ENCODE data around the gene EGFL7. TPM values are rescaled to one million over a fixed set of nuclear protein-coding genes. Genes with fewer than 3 reads are reported as not detected.

EGFL7 gene
- total RNA-seq, 2 donors from 2014 or later: 31.5 to 34.0 TPM

- no peak overlapping the region for H3K27ac ChIP-seq (ENCODE audit: low read depth, low read length)
- Mint-ChIP-seq H3K27me3 (ENCODE audit: insufficient read depth) (no peaks in the 10 kb centered on the region), H3K9me3 (no peaks in the 10 kb centered on the region), H3K36me3 (ENCODE audit: low read depth) (peaks cover 3% of the 10 kb centered on the region), H3K4me3 (no peak overlapping the region), H3K27ac (no peak overlapping the region), H3K4me1 (peaks cover 3% of the 10 kb centered on the region)
- no peak overlapping the region for H3K9ac ChIP-seq (ENCODE audit: extremely low read depth, low read length, poor library complexity, severe bottlenecking)
- H3K27me3 ChIP-seq (ENCODE audit: control insufficient read depth, insufficient read depth, low read length, poor library complexity, severe bottlenecking): no peaks in the 10 kb centered on the region
- 92% methylated on average over 8 to 16 of the region's 16 CpGs for WGBS, 2 experiments (ENCODE audit: insufficient coverage in 1 of 2, insufficient read length in 1 of 2)
- DNase-seq: no peak
- H3K4me3 ChIP-seq (ENCODE audit: low read length): no peak overlapping the region
- H3K4me1 ChIP-seq (ENCODE audit: control insufficient read depth, insufficient read depth, low read length): no peaks in the 10 kb centered on the region
- no peak for TF ChIP-seq CTCF (conservative IDR thresholded peaks at IDR 0.05)
- H3K36me3 ChIP-seq (ENCODE audit: control insufficient read depth, insufficient read depth, low read length): peaks cover 5% of the 10 kb centered on the region
- H3K9me3 ChIP-seq (ENCODE audit: control insufficient read depth, low read length): no peaks in the 10 kb centered on the region
These were observed 13.0 kb downstream of the EGFL7 start for GRCh38 chr9:136675477-136676296.

- Mint-ChIP-seq H3K9me3 (no peaks in the 10 kb centered on the region), H3K36me3 (ENCODE audit: low read depth) (peaks cover 3% of the 10 kb centered on the region), H3K27ac (no peak overlapping the region), H3K27me3 (ENCODE audit: insufficient read depth) (no peaks in the 10 kb centered on the region), H3K4me1 (peaks cover 3% of the 10 kb centered on the region), H3K4me3 (no peak overlapping the region)
- no peak overlapping the region for H3K9ac ChIP-seq (ENCODE audit: extremely low read depth, low read length, poor library complexity, severe bottlenecking)
- WGBS, 2 experiments (ENCODE audit: insufficient coverage in 1 of 2, insufficient read length in 1 of 2): 92 to 95% methylated on average over 10 to 13 of the region's 13 CpGs
- no peak for DNase-seq
- no peak overlapping the region for H3K4me3 ChIP-seq (ENCODE audit: low read length)
- no peaks in the 10 kb centered on the region for H3K4me1 ChIP-seq (ENCODE audit: control insufficient read depth, insufficient read depth, low read length)
- H3K27me3 ChIP-seq (ENCODE audit: control insufficient read depth, insufficient read depth, low read length, poor library complexity, severe bottlenecking): no peaks in the 10 kb centered on the region
- H3K27ac ChIP-seq (ENCODE audit: low read depth, low read length): no peak overlapping the region
- TF ChIP-seq CTCF (conservative IDR thresholded peaks at IDR 0.05): no peak
- no peaks in the 10 kb centered on the region for H3K9me3 ChIP-seq (ENCODE audit: control insufficient read depth, low read length)
- peaks cover 5% of the 10 kb centered on the region for H3K36me3 ChIP-seq (ENCODE audit: control insufficient read depth, insufficient read depth, low read length)
These were observed 13.6 kb downstream of the EGFL7 start for GRCh38 chr9:136676297-136676794.

GRCh38 chr9:136676920-136677686 lies 14.4 kb downstream of the EGFL7 start:
- H3K27ac Mint-ChIP-seq: no peak overlapping the region

More at GRCh38 chr9:136676920-136677686, 14.4 kb downstream of the EGFL7 start:
- DNase-seq: no peak
- Mint-ChIP-seq H3K4me1 (peaks cover 3% of the 10 kb centered on the region), H3K9me3 (no peaks in the 10 kb centered on the region), H3K4me3 (no peak overlapping the region), H3K27me3 (ENCODE audit: insufficient read depth) (no peaks in the 10 kb centered on the region), H3K36me3 (ENCODE audit: low read depth) (peaks cover 3% of the 10 kb centered on the region)
- TF ChIP-seq CTCF (conservative IDR thresholded peaks at IDR 0.05): no peak
- Histone ChIP-seq H3K9ac (ENCODE audit: extremely low read depth, low read length, poor library complexity, severe bottlenecking) (no peak overlapping the region), H3K27ac (ENCODE audit: low read depth, low read length) (no peak overlapping the region), H3K4me1 (ENCODE audit: control insufficient read depth, insufficient read depth, low read length) (no peaks in the 10 kb centered on the region), H3K27me3 (ENCODE audit: control insufficient read depth, insufficient read depth, low read length, poor library complexity, severe bottlenecking) (no peaks in the 10 kb centered on the region), H3K36me3 (ENCODE audit: control insufficient read depth, insufficient read depth, low read length) (peaks cover 5% of the 10 kb centered on the region), H3K9me3 (ENCODE audit: control insufficient read depth, low read length) (no peaks in the 10 kb centered on the region), H3K4me3 (ENCODE audit: low read length) (no peak overlapping the region)
- 89 to 95% methylated on average over 5 to 45 of the region's 46 CpGs for WGBS, 2 experiments (ENCODE audit: insufficient coverage in 1 of 2, insufficient read length in 1 of 2)
